PFSK-1 (cell line): ENCODE data around the gene GNG4.

Experiments used
- FOXP2 ChIP-seq: optimal IDR thresholded peaks from 2 replicates; pipeline ENCODE3; 2011; ENCODE audit warnings: borderline replicate concordance, control low read depth, inconsistent platforms; ENCODE audit not compliant: insufficient read depth; ENCODE audit errors: extremely low read length, extremely low read depth
- POLR2AphosphoS5 ChIP-seq: IDR thresholded peaks from 2 replicates; pipeline ENCODE4 v1.6.1; 2012; ENCODE audit warnings: low read depth, mild to moderate bottlenecking, control low read depth, low read length, moderate library complexity
- REST ChIP-seq, 2 experiments: IDR thresholded peaks; 2 replicates each; pipeline versions ENCODE4 v1.6.1 to v1.8.0; 2011 to 2012; ENCODE audit warnings: low read depth in 2 of 2, low read length in 2 of 2, control low read depth in 1 of 2, inconsistent platforms in 1 of 2, mild to moderate bottlenecking in 1 of 2, moderate library complexity in 1 of 2; ENCODE audit not compliant: insufficient read depth in 1 of 2
- SIN3A ChIP-seq: IDR thresholded peaks from 2 replicates; pipeline ENCODE4 v1.6.1; 2012; ENCODE audit warnings: mild to moderate bottlenecking, low read length, moderate library complexity, borderline replicate concordance; ENCODE audit not compliant: insufficient read depth
- TAF1 ChIP-seq: IDR thresholded peaks from 2 replicates; pipeline ENCODE4 v1.6.1; 2012; ENCODE audit warnings: low read length, control low read depth, borderline replicate concordance; ENCODE audit not compliant: insufficient read depth

GNG4 gene

GRCh38 chr1:235579891-235580290 lies 69.7 kb downstream of the GNG4 start:
- TF ChIP-seq TAF1 (no peak), SIN3A (no peak), FOXP2 (no peak), POLR2AphosphoS5 (no peak), REST (IDR thresholded peaks at IDR 0.05; ENCODE audit: insufficient read depth in 1 of 2, low read depth in 2 of 2, low read length in 2 of 2) (no peak)

- TF ChIP-seq FOXP2 (no peak), SIN3A (no peak), POLR2AphosphoS5 (no peak), REST (IDR thresholded peaks at IDR 0.05; ENCODE audit: insufficient read depth in 1 of 2, low read depth in 2 of 2, low read length in 2 of 2) (no peak), TAF1 (no peak)
These were observed 74.0 kb downstream of the GNG4 start for GRCh38 chr1:235575597-235575996.

GRCh38 chr1:235573880-235574279 lies 75.7 kb downstream of the GNG4 start:
- TF ChIP-seq SIN3A (no peak), POLR2AphosphoS5 (no peak), REST (IDR thresholded peaks at IDR 0.05; ENCODE audit: insufficient read depth in 1 of 2, low read depth in 2 of 2, low read length in 2 of 2) (no peak), FOXP2 (no peak), TAF1 (no peak)

DNA sequence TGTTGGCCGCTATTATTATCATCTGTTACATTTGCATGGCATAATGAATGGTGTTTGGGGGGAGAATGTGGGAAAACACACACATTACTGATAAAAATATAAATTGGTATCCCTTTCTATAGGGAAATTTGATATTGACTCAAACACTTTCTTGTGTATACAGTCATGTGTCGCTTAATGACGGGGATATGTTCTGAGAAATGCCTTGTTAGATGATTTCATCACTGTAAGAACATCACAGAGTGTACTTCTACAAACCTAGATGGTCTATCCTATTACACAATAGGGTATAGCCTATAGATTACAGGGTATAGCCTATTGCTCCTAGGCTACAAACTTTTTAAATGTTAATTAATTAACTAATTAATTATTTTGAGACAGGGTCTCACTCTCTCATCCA lies 78.1 kb downstream of the GNG4 start:
- TF ChIP-seq SIN3A, result no peak
- TF ChIP-seq REST (IDR thresholded peaks at IDR 0.05; ENCODE audit: insufficient read depth in 1 of 2, low read depth in 2 of 2, low read length in 2 of 2), result no peak
- TF ChIP-seq POLR2AphosphoS5, result no peak
- no peak for TF ChIP-seq TAF1
- no peak for TF ChIP-seq FOXP2

GRCh38 chr1:235567812-235568503 lies 81.6 kb downstream of the GNG4 start:
- TF ChIP-seq REST (IDR thresholded peaks at IDR 0.05; ENCODE audit: insufficient read depth in 1 of 2, low read depth in 2 of 2, low read length in 2 of 2) (no peak), TAF1 (no peak), FOXP2 (no peak), POLR2AphosphoS5 (no peak), SIN3A (no peak)
